Psoas muscle (tissue), 8 donors: ENCODE data around the gene TMC6. TPM values are rescaled to one million over a fixed set of nuclear protein-coding genes. Genes with fewer than 3 reads are reported as not detected.

Source experiments
- ATAC-seq, 4 donors: fragments of 200-7000 bp; cut with Tn5 transposase; one replicate each; pipeline ENCODE4 v1.9.1; 2020; ENCODE audit warnings: moderate library complexity in 3 of 4, mild to moderate bottlenecking in 2 of 4
- DNase-seq, 2 donors: peaks; one replicate each; pipeline ENCODE4 v3.0.0-alpha.2; 2020
- H3K27ac ChIP-seq: fragments of 200-600 bp; one replicate; pipeline ENCODE4 v1.8.0; 2022
- H3K27me3 ChIP-seq, 3 donors: fragments of 200-600 bp in 1 of 3; one replicate each; pipeline versions ENCODE4 v1.6.1 to v1.8.0; 2013 to 2022; ENCODE audit warnings: low read length in 2 of 3, mild to moderate bottlenecking in 2 of 3, moderate library complexity in 1 of 3; ENCODE audit not compliant: insufficient read depth in 3 of 3
- H3K36me3 ChIP-seq, 2 donors: fragments of 200-600 bp in 1 of 2; one replicate each; pipeline versions ENCODE4 v1.6.1 to v1.8.0; 2013 to 2022; ENCODE audit warnings: low read depth in 1 of 2, mild to moderate bottlenecking in 1 of 2, moderate library complexity in 1 of 2; ENCODE audit not compliant: insufficient read depth in 1 of 2
- H3K4me1 ChIP-seq: fragments of 200-600 bp; one replicate; pipeline ENCODE4 v1.8.0; 2022
- H3K4me3 ChIP-seq: fragments of 200-600 bp; one replicate; pipeline ENCODE4 v1.8.0; 2022; ENCODE audit warnings: mild to moderate bottlenecking
- H3K9me3 ChIP-seq: fragments of 200-600 bp; one replicate; pipeline ENCODE4 v1.8.0; 2022
- CTCF ChIP-seq: fragments of 200-600 bp; IDR thresholded peaks from one replicate; pipeline ENCODE4 v1.8.0; 2022; ENCODE audit warnings: antibody characterized with exemption
- WGBS, 3 donors: extraction: QIAGEN DNeasy Blood & Tissue Kit; methylation state at CpG; one replicate each; pipeline versions ENCODE4 v1.1.6 to v1.1.7; 2013; 5-methylcytosine and 5-hydroxymethylcytosine counted together
- intact Hi-C, 2 donors: fragments of 100-400 bp; cut with DNase I; formaldehyde crosslinking; loops; one replicate each; pipeline versions ENCODE4 v1.11.0 to v1.14.2; 2022
- polyA plus RNA-seq, 3 donors: library from polyadenylated mRNA; stranded (reverse); fragments of 200-250 nt; gene quantifications; one replicate each; pipeline ENCODE4 v1.2.3, GENCODE V29; 2013
- total RNA-seq, 4 donors: library from RNA; stranded (reverse); fragmentation: NEBNext Ultra II Directional in 2 of 4; extraction: Animal tissue kit (Norgen Biotek cat#: 25700) in 2 of 4; gene quantifications; one replicate each; pipeline versions ENCODE4 v1.2.1 to v1.2.4, GENCODE V29; 2021 to 2023
- donor health status: healthy with polysubstance abuse.
- donor health status: DM: no; HTN: no; CAD: no; lungs with moderate emphysema.
- donor health status: Bipolar disorder and iron deficiency.
- donor health status: healthy.
- donor health status: DM: yes; HTN: yes; CAD: no.
- donor health status: DM: no; HTN: no; CAD: no.
- donor health status: DM: no; HTN: no; CAD: no.
- donor health status: DM: yes; HTN: yes; CAD: no.

Gene TMC6
- total and polyA plus RNA-seq, 7 donors = 2.7 to 11.0 (median 6.1) TPM

GRCh38 chr17:78114831-78115723 is 13.5 kb downstream of the TMC6 start:
- 54 to 76% (median 64%) methylated on average over 25 to 27 of the region's 28 CpGs for WGBS, 3 donors
- Histone ChIP-seq H3K36me3 (no peaks in the 10 kb centered on the region), H3K27me3 (peaks cover 0 to 2% (median 0%) of the 10 kb centered on the region in 3 donors), H3K27ac (no peak overlapping the region), H3K9me3 (no peaks in the 10 kb centered on the region), H3K4me3 (no peak overlapping the region), H3K4me1 (peaks cover 23% of the 10 kb centered on the region)
- intact Hi-C loops = loop anchor here (5.0 to 10.0 kb wide), 3 partner anchors 98 to 310 kb away; no protein-coding TSS in a partner anchor
- TF ChIP-seq CTCF = no peak
- peak in 1 of 2 donors; percentile 50 for DNase-seq
- ATAC-seq = no peak

GRCh38 chr17:78113804-78114785 is 14.5 kb downstream of the TMC6 start:
- no peak for ATAC-seq
- Histone ChIP-seq H3K36me3 (no peaks in the 10 kb centered on the region), H3K4me3 (no peak overlapping the region), H3K27ac (no peak overlapping the region), H3K4me1 (peaks cover 26% of the 10 kb centered on the region), H3K9me3 (no peaks in the 10 kb centered on the region), H3K27me3 (peaks cover 0 to 2% (median 0%) of the 10 kb centered on the region in 3 donors)
- peak in 1 of 2 donors; percentile 38 for DNase-seq
- WGBS, 3 donors = 82 to 90% (median 85%) methylated on average over 25 of the region's 25 CpGs
- TF ChIP-seq CTCF = no peak
- intact Hi-C loops = loop anchor here (2.0 to 10.0 kb wide), 6 partner anchors 61 to 311 kb away; no protein-coding TSS in a partner anchor

GRCh38 chr17:78112518-78113471 is 15.8 kb downstream of the TMC6 start:
- TF ChIP-seq CTCF = peak; percentile 99
- ATAC-seq (peak; percentile 62 to 79 (median 74)), DNase-seq (peak; percentile 78 to 89)
- H3K27me3 ChIP-seq = peaks cover 0 to 2% (median 0%) of the 10 kb centered on the region in 3 donors
- H3K4me1 ChIP-seq = peaks cover 30% of the 10 kb centered on the region
- H3K4me3 ChIP-seq = no peak overlapping the region
- H3K27ac ChIP-seq = no peak overlapping the region
- 50 to 52% (median 51%) methylated on average over 31 to 33 of the region's 33 CpGs for WGBS, 3 donors
- no peaks in the 10 kb centered on the region for H3K9me3 ChIP-seq
- intact Hi-C loops = loop anchor here (2.0 to 10.0 kb wide), 6 partner anchors 62 to 312 kb away; no protein-coding TSS in a partner anchor
- no peaks in the 10 kb centered on the region for H3K36me3 ChIP-seq
